RKO (cell line): Measurements from ENCODE around the gene COX17.

ENCODE experiments used
- DNase-seq: peaks from one replicate; pipeline ENCODE4 v3.0.0-alpha.2; 2016; ENCODE audit warnings: low spot score

The COX17 gene

DNA sequence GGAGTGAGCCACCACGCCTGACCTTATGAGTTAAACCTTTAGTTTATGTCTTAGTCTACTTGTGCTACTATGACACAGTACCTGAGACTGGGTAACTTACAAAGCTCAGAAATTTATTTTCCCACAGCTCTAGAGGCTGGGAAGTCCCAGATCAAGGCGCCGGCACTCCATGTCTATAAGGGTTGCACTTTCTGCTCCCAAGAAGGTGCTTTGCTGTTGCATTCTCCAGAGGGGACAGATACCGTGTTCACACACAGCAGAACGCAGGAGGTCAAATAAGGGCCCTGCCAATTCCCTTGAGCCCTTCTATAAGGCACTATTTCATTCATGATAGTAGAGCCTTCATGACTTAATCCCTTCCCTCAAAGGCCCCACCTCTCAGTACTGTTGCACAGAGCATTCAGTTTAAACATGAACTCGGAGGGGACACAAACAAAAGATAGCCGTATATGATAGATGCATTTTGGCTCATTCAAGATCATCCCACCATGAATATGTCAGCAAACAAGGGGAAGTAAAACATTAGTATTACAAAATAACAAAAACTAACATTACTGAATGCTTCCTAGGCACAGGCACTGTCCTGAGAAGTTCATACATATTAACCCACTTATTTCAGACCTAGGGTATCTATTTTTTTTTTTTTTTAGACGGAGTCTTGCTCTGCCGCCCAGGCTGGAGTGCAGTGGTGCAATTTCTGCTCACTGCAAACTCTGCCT is 53.0 kb downstream of the COX17 start:
- DNase-seq: no peak

DNA sequence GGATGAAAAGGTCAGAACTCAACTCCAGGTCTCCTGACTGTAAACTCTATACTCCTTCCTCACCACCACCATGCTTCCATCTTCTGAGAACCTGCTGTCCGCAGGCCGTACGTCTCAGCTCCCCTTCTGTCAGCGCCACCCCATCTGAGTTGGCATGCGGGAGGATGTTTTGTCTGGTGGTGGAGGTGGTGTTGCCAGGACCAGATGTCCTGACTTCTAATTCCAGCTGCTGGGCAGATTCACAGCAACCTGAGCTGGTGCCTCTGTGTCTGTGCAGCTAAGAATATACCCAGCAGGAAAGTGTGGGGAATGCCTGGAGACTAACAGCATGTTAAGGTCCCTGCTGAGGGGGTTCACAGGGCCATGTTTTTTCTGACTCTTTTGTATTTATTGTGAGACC is 56.3 kb downstream of the COX17 start:
- DNase-seq: no peak
